NOMO-1 (cell line): ENCODE measurements around the gene SUPT20HL1.
"Not testable (repeated sequence)": the region's sequence is repeated elsewhere in the genome, so short reads cannot be mapped to it uniquely, and the experiment has no call there.

Experiments used
- DNase-seq, 2 experiments: peaks; one replicate each; lab custom pipeline; 2025; ENCODE audit not compliant: unreplicated experiment in 2 of 2; lab: John Stamatoyannopoulos, UW

The SUPT20HL1 gene

DNA sequence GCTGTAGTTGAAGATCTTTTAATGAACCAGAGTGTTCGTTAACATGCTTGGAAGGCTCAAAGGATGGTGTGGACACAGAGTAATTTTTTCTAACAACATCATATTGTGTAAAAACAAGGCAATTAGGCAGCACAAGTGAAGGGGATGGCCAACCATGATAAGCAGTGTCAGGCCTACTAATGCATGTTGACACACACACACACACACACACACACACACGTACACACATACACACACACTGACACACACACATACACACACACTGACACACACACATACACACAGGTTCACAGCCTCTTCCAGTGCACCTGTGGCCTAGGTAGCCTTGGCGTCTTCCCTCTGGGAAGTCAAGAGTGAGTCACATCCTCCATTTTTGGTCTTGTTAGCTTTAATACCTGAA lies at the start of gene SUPT20HL1:
Gene SUPT20HL1 (plus strand): TSS at position 368 of the 400 bp plus-strand sequence. CDS start 2,122 bp downstream, outside the sequence.
- DNase-seq, result no peak

DNA sequence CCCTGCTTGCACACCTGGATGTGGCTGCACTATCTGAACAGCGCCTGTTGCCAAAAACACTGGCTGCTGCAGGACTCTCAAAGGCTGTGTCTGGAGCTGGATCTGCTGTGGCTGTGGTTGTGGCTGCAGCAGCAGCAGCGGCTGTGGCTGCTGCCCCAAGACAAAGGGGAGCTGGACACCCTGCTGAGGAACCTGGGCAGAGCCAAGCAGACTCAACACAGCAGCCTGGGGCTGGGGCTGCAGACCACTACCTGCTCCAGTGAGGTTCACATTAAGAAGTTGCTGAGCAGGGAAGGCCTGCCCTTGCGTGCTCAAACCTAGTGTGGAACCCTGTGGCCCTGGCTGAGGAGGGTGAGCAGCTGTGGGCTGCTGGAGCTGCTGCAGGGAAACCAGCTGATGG lies 49.5 kb upstream of the SUPT20HL1 start:
- DNase-seq, result not testable (repeated sequence)

DNA sequence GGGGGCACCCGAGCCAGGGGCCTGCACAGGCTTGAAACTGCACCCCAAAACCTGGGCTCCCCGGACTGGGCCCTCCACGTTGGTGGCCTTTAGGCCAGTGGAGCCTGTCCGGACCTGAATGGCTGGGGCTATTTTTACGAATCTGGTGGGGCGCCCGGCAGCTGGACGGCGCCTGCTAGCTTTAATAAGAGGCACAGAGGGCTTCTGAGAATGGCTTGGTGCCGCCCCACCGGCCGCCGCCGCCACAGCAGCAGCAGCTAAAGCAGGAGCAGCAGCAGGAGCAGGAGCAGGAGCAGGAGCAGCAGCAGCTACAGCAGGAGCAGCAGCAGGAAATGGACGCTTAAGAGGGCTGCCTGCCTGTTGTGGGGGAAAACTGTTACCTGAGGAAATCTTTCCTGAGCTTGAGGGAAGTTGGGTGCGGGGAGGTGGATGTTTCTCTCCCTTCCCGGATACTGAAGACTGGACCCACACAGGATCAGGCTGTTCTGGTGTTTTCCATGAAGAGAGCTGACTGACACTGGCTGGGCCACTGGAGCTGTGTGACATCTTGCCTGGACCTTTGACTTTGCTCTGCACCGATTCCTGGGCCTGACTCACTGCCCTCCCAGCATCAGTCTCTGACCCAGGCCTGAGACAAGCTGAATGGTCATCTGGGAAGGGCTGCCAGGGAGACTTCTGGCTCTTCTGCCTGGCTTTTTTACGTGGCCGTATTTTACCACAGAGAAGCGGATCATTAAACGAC lies 48.8 kb upstream of the SUPT20HL1 start:
- DNase-seq, result not testable (repeated sequence)

DNA sequence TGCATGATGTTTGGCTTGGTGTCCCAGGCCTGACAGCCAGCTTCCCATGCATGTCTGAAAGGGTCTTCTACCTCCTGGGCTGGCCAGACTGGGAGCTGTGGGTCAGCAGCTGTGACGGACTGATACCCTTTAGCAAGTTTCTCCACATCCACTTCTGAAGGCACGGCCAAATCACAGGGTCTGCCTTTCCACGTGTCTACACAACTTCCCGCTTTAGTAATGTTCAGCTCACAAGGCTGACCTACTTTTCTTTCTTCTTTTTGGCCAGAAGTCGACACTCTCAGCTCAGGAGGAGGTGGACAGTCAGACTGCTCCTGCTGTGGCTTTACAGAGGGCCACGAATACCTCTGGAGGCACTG lies 48.2 kb upstream of the SUPT20HL1 start:
- DNase-seq, result not testable (repeated sequence)

DNA sequence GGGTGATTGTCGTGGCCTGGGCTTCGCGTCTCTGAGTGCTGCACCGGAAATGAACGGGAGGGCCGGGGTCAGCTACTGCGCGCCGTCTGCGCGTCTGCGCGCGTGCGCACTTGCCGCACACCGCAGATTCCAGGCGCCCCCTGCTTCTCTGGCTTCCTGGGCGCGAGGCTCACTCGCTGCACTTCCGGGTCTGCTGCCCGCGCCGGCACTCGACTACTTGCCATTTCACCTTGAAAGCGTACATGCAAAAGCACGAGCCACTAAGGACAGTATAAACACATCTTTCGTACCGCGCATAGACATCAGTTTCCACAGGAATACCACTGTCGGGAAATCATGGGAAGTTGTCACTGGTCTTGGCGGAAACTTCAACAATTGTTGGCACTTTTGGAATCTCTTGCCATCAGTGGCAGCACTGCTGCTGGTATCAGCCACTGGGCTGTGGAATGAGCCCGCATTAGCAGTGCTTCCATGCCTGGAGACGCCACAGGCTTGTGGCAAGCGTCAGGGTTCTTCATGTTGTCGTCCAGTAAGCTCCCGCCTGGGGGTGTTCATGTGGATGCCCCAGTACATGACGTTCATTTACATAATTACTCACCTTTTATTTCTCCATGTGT lies 46.3 kb upstream of the SUPT20HL1 start, which contains the start of gene SUPT20HL2:
Gene SUPT20HL2 (minus strand): TSS at position 51 of the 617 bp plus-strand sequence. CDS start 754 bp downstream, outside the sequence.
- DNase-seq, result no peak

DNA sequence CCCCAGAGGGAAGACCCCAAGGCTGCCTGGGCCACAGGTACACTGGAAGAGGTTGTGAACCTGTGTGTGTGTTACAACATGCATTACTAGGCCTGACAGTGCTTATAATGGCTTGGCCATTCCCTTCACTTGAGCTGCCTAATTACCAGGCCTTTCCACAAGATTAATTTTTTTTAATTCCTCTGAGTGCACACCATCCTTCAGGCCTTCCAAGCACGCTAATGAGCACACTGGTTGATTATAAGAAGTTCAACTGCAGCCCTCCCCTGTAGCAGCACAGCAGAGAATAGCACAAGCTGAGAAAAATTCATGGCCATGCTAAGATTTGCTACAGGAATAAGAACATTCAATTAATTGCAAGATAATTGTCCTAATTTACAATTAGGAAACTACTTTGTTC lies 44.3 kb upstream of the SUPT20HL1 start:
- no peak for DNase-seq

DNA sequence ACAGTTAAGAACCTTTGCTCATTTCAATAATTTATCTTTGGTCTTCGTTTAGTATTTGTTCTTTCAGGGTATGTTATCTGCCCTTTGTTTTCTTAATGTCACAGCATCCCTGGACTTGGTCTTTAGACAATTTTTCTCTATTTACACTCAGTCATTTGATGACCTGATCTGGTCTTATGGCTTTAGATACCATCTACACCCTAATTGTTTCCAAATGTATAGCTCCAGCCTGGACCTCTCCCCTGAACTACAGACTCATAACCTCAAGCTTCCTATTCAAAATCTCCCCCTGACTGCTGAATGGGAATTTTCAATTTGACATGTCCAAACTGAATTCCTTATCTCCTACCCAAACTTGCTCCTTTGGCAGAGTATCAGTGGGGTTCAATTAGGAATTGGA lies 42.9 kb upstream of the SUPT20HL1 start:
- no peak for DNase-seq

DNA sequence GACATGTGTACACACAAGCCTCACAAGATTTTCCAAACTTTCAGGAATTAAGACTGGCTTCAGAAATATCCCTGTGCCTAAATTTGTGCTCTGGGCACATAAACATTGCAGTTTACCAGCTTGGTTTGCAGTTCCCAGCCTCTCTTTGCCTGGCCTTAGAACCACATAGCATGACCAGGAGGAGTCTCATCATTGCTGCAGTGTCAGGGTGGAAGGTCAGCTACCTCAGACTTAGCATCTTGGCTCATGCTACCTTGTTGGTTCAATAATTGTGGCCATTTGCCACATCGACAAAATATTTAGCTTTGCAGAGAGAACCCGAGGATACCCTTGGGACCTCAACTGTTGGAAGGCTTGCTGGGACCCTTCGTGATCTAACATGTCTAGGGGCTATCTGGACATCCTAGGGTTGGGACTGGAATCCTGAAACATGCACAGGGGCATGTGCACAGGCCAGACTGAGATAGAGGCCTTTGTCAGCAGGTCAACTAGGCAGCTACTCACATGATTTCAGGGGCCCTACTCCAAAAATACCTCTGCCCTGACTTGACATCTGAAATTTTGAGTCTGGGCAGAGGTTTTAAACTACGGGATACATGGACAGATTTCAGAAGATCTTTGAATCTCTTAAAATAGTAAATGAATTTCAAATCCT lies 38.6 kb upstream of the SUPT20HL1 start:
- no peak for DNase-seq

DNA sequence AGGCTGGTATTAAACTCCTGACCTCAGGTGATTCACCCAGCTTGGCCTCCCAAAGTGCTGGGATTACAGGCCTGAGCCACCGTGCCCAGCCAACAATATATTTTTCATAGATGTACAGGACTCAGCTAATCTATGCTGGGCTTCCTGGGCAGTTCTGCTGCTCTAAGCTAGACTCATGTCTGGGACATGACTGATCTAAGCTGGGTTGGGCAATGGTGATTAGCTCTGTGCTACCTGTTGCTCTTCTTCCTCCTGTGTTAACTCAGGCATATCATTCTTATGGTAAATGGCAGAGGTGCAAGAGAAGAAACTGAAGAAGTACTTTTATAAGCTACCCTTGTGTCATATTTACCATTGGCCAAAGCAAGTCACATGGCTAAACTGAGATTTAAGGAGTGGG lies 35.2 kb upstream of the SUPT20HL1 start:
- no peak for DNase-seq

DNA sequence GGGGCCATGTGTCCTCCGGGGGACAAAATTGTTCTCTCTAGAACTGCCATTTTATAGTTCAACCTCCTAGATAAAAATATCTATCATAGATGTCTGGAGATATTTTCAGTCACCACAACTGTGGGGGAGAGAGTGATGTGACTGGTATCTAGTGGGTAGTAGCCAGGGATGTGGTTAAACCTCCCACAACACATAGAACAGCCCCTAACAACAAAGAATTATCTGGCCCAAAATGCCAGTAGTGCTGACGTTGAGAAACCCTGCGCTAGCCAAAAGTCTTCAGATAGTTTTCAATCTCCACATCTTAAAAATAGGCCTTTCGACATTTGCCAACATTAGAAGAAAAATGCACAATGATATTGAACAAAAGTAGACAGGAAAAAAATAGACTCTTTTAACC lies 27.6 kb upstream of the SUPT20HL1 start:
- no peak for DNase-seq

DNA sequence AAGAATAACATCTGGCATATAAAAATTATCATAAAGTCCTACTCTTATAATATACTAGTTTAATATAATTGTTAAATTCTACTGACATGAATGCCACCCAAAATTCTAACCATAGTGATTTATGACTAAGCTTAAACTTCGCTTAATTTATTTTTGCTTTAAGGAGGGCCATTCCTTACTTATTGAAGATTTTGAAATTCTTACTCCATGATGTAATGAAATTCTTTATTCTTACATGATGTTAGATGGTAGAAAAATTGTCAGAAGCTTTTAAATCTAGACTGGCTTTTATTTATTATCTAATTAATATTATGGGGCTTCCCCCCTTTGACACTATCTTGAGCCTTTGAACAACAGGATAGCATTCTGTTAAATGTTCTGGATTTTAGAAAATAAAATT lies 27.1 kb upstream of the SUPT20HL1 start:
- DNase-seq, result no peak

DNA sequence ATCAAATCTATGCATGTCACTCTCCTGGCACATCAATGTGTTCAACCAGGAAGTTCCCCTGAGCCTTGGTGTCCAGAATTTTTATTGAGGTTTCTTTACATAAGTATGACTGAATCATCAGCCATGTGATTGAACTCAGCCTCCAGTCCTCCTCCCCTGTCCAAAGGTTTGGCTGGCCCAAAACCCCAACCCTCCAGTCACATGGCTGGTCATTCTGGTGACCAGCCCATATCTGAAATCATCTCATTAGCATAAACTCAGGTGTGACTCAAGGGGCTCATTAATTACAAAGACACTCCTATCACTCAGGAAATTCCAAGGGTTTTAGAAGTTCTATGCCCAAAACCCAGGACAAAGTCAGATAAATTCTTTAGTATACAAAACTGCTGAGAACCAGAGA lies 26.0 kb upstream of the SUPT20HL1 start:
- no peak for DNase-seq

DNA sequence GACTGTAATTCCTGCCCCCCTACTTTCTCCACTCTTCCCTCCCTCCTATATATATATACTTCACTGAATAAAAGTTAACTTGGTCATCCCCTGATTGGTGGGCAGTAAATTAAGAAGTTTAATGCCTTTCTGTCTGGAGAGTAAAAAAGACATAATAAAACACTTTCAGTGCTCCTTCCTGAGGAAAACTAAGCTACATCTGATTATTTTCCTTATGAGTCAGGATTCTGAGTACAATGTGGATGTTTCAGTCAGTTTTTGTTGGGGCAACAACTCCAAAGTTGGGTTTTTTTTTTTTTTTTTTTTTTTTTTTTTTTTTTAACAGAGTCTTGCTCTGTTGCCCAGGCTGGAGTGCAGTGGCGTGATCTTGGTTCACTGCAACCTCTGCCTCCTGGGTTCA lies 24.6 kb upstream of the SUPT20HL1 start:
- DNase-seq, result no peak

DNA sequence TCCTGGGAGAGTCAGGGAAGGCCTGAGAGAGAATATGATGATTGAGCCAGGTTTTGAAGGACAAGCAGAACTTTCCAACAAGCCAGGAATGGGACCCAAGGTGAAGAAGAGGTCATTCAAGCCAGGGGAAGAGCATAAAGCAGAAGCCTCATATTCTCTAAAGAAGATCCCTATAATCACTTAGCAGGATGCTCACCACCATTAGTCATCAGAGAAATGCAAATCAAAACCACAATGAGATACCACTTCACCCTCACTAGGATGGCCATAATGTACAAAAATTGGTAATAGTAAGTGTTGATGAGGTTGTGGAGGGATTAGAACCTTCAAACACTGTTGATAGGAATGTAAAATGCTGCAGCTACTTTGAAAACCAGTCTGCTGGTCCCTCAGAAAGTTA lies 20.5 kb upstream of the SUPT20HL1 start:
- no peak for DNase-seq

DNA sequence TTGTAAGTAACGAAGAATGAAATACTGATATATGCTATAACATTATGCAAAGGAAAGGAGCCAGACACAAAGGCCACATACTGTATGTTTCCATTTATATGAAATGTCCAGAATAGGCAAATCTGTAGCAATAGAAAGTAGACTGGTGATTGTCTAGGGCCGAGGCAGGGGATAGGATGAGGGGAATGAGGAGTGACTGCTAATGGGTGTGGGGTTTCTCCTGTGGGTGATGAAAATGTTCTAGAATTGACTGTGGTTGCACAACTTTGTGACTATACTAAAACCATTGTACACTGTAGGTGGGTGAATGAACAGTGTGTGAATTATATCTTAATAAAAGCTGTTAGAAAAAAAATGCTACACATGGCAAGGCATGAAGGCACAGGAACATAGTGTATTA lies 19.9 kb upstream of the SUPT20HL1 start:
- DNase-seq, result no peak

DNA sequence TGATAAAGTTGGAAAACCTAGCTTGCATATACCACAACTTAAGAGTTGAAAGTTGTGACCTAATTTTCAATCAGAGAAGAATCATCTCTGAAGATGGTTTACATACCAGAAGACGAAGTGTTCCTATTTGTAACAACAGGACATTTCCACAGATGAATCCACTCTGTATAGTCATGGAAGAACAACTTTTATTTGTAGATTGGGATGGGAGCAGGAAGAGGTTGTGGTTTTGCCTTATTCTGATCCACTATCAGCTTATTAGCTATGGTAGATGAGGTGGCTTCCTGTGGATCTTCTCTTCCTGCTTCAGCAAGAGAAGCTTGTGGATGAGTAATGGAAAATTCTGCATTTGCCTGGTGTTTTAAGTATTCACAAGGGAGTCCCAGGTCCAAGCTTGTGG lies 18.6 kb upstream of the SUPT20HL1 start:
- no peak for DNase-seq

DNA sequence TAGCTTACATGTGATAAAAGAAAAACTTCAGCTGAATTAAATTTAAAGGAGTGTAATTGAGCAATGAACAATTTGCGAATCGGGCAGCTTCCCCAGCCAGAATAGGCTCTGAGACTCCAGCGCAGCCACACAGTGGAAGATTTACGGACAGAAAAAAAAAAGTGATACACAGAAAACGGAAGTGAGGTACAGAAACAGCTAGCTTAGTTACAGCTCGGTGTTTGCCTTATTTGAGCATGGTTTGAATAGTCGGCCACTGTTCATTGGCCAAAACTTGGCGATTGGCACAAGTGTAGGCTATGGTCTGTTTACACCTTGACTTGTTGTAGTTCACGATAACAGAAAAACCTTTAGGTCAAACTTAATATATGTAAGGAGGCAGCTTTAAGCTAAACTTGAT lies 16.7 kb upstream of the SUPT20HL1 start:
- DNase-seq, result peak; percentile 33 to 69

DNA sequence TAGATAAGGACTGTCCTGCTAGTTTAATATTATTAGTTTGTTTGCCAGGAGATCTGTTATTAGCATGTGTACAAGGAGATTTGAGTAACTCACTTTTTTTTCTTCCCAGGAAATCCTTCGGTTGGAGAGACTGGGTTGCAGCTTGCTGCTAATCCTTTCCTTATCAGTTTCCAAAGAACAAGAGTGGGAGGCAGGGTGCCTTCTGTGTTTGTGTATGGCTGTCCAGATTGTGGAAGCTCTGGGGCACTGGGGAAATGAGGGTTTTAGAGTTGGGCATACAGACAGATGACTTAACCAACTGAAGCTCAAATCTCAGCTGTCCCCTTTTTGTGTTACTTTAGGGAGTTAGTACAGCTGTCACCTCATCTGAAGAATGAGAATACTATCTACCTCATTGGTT lies 12.6 kb upstream of the SUPT20HL1 start:
- no peak for DNase-seq

DNA sequence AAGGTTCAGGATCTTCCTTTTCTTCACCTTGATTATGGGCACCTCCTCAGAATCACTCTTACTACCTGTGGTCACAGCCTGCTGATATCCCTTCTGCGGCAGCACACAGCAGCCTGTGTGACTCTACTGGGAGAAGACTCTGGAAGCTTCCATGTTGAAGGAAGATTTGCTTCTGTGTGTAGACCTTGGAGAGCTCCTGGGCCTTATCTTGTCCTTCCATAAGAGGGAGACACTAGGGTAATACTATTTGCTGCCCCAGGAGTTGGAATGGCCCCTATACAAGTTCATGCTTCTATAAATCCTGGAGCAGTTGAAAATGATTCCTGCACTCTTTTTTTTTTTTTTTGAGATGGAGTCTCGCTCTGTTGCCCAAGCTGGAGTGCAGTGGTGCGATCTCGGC lies 10.2 kb upstream of the SUPT20HL1 start:
- DNase-seq, result no peak

DNA sequence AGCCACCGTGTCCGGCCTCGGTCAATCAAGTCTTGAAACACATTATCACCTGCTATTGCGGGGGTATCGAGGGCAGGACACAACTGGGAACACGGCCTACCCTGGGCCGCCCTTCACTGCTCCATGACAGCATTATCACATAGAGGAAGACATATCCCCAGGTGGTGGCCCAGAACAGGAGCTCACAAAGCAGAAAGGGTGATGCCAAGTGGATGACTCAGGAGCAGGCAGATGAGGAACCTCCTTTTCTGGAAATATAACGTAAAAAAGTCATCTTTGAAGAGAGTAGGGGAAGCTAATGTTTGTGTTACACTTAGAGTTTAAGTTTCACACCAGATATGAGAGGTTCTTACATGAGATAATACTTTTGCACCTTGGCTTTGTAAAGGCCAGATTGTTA lies 5.3 kb upstream of the SUPT20HL1 start:
- no peak for DNase-seq

DNA sequence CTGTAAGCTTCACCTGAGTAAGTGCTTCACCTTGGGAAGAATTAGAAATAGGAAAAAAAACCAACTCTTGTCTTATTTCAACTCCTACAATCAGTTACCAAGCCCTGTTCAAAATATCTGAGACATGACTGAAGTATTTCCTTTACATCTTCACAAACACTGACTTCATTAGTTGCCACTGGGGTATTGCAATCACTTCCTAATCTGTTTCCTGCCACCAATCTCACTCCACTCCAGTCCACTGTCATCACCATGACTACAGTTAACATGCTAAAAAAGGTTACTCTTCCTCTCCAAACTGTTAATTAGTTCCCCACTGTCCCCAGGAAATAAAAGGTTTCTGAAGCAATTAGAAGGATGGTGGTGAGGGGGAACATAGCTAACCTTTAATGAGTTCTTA lies 3.3 kb upstream of the SUPT20HL1 start:
- DNase-seq, result no peak
